HL-60 (cell line): ENCODE measurements around the gene TRAF3IP3.
"Not testable (repeated sequence)": the region's sequence is repeated elsewhere in the genome, so short reads cannot be mapped to it uniquely, and the experiment has no call there.

Experiments
- DNase-seq, 2 experiments: peaks; one replicate each; pipeline ENCODE4 v3.0.0-alpha.2; 2010 to 2020; ENCODE audit warnings: low read depth in 1 of 2, low spot score in 1 of 2
- H3K27ac ChIP-seq: fragments of 250-450 bp; sonication (Bioruptor Pico); replicated peaks from 2 replicates; pipeline ENCODE4 v1.5.1; 2020; ENCODE audit warnings: mild to moderate bottlenecking, moderate library complexity
- H3K27me3 ChIP-seq: fragments of 250-450 bp; sonication (Bioruptor Pico); 2 replicates; pipeline ENCODE4 v1.5.1; 2021; ENCODE audit warnings: mild to moderate bottlenecking, moderate library complexity; ENCODE audit not compliant: insufficient read depth, poor library complexity, severe bottlenecking
- H3K4me3 ChIP-seq: replicated peaks from 2 replicates; pipeline ENCODE4 v1.5.1; 2011; ENCODE audit warnings: mild to moderate bottlenecking, control low read depth, low read length; ENCODE audit not compliant: insufficient read depth
- CTCF ChIP-seq: IDR thresholded peaks from one replicate; pipeline ENCODE4 v1.5.1; 2011; ENCODE audit warnings: low read length, control low read depth, inconsistent platforms; ENCODE audit not compliant: insufficient read depth
- GABPA ChIP-seq: IDR thresholded peaks from 2 replicates; pipeline ENCODE4 v1.6.1; 2012; ENCODE audit warnings: low read depth
- POLR2AphosphoS5 ChIP-seq: IDR thresholded peaks from 2 replicates; pipeline ENCODE4 v1.6.1; 2012; ENCODE audit warnings: low read depth
- REST ChIP-seq: IDR thresholded peaks from 2 replicates; pipeline ENCODE4 v1.6.1; 2012; ENCODE audit warnings: low read depth; ENCODE audit not compliant: insufficient replicate concordance
- SPI1 ChIP-seq: IDR thresholded peaks from 2 replicates; pipeline ENCODE4 v1.6.1; 2012; ENCODE audit warnings: low read depth, mild to moderate bottlenecking, borderline replicate concordance

TRAF3IP3 gene

GRCh38 chr1:209789245-209789644, 33.4 kb downstream of the TRAF3IP3 start:
- no peak for TF ChIP-seq CTCF
- TF ChIP-seq SPI1, result no peak
- no peak for TF ChIP-seq GABPA
- TF ChIP-seq POLR2AphosphoS5, result no peak
- TF ChIP-seq REST, result no peak

GRCh38 chr1:209790286-209791193, 34.7 kb downstream of the TRAF3IP3 start:
- no peaks in the 10 kb centered on the region for H3K27me3 ChIP-seq
- no peak for DNase-seq
- H3K4me3 ChIP-seq, result no peak overlapping the region
- H3K27ac ChIP-seq, result no peak overlapping the region
- TF ChIP-seq SPI1, result no peak
- no peak for TF ChIP-seq POLR2AphosphoS5
- TF ChIP-seq GABPA, result no peak
- no peak for TF ChIP-seq CTCF
- no peak for TF ChIP-seq REST

More at GRCh38 chr1:209789245-209789644, 33.4 kb downstream of the TRAF3IP3 start:
- DNase-seq, result no peak
- Histone ChIP-seq H3K27ac (no peak overlapping the region), H3K4me3 (no peak overlapping the region), H3K27me3 (no peaks in the 10 kb centered on the region)

- TF ChIP-seq CTCF, result no peak
- no peak for TF ChIP-seq POLR2AphosphoS5
- TF ChIP-seq GABPA, result no peak
- TF ChIP-seq SPI1, result no peak
- no peak for TF ChIP-seq REST
- Histone ChIP-seq H3K27ac (no peak overlapping the region), H3K4me3 (no peak overlapping the region), H3K27me3 (no peaks in the 10 kb centered on the region)
- DNase-seq, result no peak
Measured at GRCh38 chr1:209791920-209792319, 36.1 kb downstream of the TRAF3IP3 start.

GRCh38 chr1:209793711-209794110, 37.9 kb downstream of the TRAF3IP3 start:
- H3K4me3 ChIP-seq, H3K27ac ChIP-seq, DNase-seq, H3K27me3 ChIP-seq: not testable (repeated sequence)
